Mesendoderm (in vitro differentiated cells): ENCODE data around the gene TRIM9.

Experiments used
- DNase-seq: peaks from one replicate; pipeline ENCODE4 v3.0.0; 2013
- H2AK5ac ChIP-seq: 2 replicates; pipeline ENCODE4 v1.6.1; 2013; ENCODE audit warnings: low read length, inconsistent platforms
- H2BK120ac ChIP-seq: 2 replicates; pipeline ENCODE4 v1.6.1; 2013; ENCODE audit warnings: low read depth, mild to moderate bottlenecking, low read length, moderate library complexity, mixed read lengths
- H2BK15ac ChIP-seq: replicated peaks from 2 replicates; pipeline ENCODE4 v1.6.1; 2013; ENCODE audit warnings: low read depth, mild to moderate bottlenecking, moderate library complexity
- H2BK5ac ChIP-seq: 2 replicates; pipeline ENCODE4 v1.6.1; 2013; ENCODE audit warnings: low read length, inconsistent platforms
- H3K18ac ChIP-seq: 2 replicates; pipeline ENCODE4 v1.6.1; 2013; ENCODE audit warnings: mild to moderate bottlenecking, low read length, mixed read lengths
- H3K23ac ChIP-seq: one replicate; pipeline ENCODE4 v1.6.1; 2013; ENCODE audit warnings: low read length
- H3K27ac ChIP-seq: 2 replicates; pipeline ENCODE4 v1.5.1; 2013; ENCODE audit warnings: low read depth, mild to moderate bottlenecking, inconsistent platforms, low read length, moderate library complexity
- H3K27me3 ChIP-seq: 2 replicates; pipeline ENCODE4 v1.6.1; 2013; ENCODE audit warnings: low read length, control low read depth, mild to moderate bottlenecking, inconsistent platforms; ENCODE audit not compliant: insufficient read depth, poor library complexity
- H3K36me3 ChIP-seq: 2 replicates; pipeline ENCODE4 v1.6.1; 2013; ENCODE audit warnings: low read length, inconsistent platforms; ENCODE audit not compliant: control insufficient read depth, insufficient read depth
- H3K4ac ChIP-seq: one replicate; pipeline ENCODE4 v1.6.1; 2013; ENCODE audit warnings: low read depth, mild to moderate bottlenecking, low read length, moderate library complexity
- H3K4me1 ChIP-seq: 2 replicates; pipeline ENCODE4 v1.6.1; 2013; ENCODE audit warnings: low read depth, low read length, inconsistent platforms; ENCODE audit not compliant: control insufficient read depth
- H3K4me2 ChIP-seq: 2 replicates; pipeline ENCODE4 v1.6.1; 2013; ENCODE audit warnings: low read length
- H3K4me3 ChIP-seq: 2 replicates; pipeline ENCODE4 v1.5.1; 2013; ENCODE audit warnings: mild to moderate bottlenecking, low read length
- H3K56ac ChIP-seq: one replicate; pipeline ENCODE4 v1.6.1; 2013; ENCODE audit warnings: low read length
- H3K79me1 ChIP-seq: 2 replicates; pipeline ENCODE4 v1.6.1; 2013; ENCODE audit warnings: low read length, inconsistent platforms
- H3K79me2 ChIP-seq: 2 replicates; pipeline ENCODE4 v1.6.1; 2013; ENCODE audit warnings: mild to moderate bottlenecking, low read length; ENCODE audit not compliant: control insufficient read depth, insufficient read depth
- H3K9ac ChIP-seq: 2 replicates; pipeline ENCODE4 v1.6.1; 2013; ENCODE audit warnings: low read length, inconsistent platforms
- H4K5ac ChIP-seq: one replicate; pipeline ENCODE4 v1.6.1; 2013; ENCODE audit warnings: low read length
- H4K8ac ChIP-seq: one replicate; pipeline ENCODE4 v1.6.1; 2013; ENCODE audit warnings: low read depth, mild to moderate bottlenecking, control low read depth, low read length, moderate library complexity
- WGBS: extraction: QIAGEN DNeasy Blood & Tissue Kit; methylation state at CpG from one replicate; pipeline ENCODE4 v1.1.7; 2013; ENCODE audit warnings: low lambda C conversion rate, missing lambda C conversion rate; ENCODE audit not compliant: insufficient coverage; ENCODE audit errors: extremely low coverage; 5-methylcytosine and 5-hydroxymethylcytosine counted together

TRIM9 gene

GRCh38 chr14:50947446-50947845 is 147.5 kb downstream of the TRIM9 start:
- no peak overlapping the region for H4K8ac ChIP-seq
- H3K4me2 ChIP-seq = no peak overlapping the region
- no peak overlapping the region for H2BK120ac ChIP-seq
- H3K9ac ChIP-seq = no peak overlapping the region
- no peaks in the 10 kb centered on the region for H3K79me2 ChIP-seq
- no peaks in the 10 kb centered on the region for H3K4me1 ChIP-seq
- no peak overlapping the region for H3K23ac ChIP-seq
- no peak overlapping the region for H3K27ac ChIP-seq
- no peaks in the 10 kb centered on the region for H3K27me3 ChIP-seq
- no peak overlapping the region for H3K4ac ChIP-seq
- H3K79me1 ChIP-seq = no peaks in the 10 kb centered on the region
- DNase-seq = no peak
- H2AK5ac ChIP-seq = no peak overlapping the region
- H2BK5ac ChIP-seq = no peak overlapping the region
- H3K4me3 ChIP-seq = no peak overlapping the region
- no peak overlapping the region for H4K5ac ChIP-seq
- H3K36me3 ChIP-seq = no peaks in the 10 kb centered on the region
- no peak overlapping the region for H3K56ac ChIP-seq
- H3K18ac ChIP-seq = no peak overlapping the region
- no CpG with 5 or more reads among the region's 4 CpGs for WGBS
- no peak overlapping the region for H2BK15ac ChIP-seq

DNA sequence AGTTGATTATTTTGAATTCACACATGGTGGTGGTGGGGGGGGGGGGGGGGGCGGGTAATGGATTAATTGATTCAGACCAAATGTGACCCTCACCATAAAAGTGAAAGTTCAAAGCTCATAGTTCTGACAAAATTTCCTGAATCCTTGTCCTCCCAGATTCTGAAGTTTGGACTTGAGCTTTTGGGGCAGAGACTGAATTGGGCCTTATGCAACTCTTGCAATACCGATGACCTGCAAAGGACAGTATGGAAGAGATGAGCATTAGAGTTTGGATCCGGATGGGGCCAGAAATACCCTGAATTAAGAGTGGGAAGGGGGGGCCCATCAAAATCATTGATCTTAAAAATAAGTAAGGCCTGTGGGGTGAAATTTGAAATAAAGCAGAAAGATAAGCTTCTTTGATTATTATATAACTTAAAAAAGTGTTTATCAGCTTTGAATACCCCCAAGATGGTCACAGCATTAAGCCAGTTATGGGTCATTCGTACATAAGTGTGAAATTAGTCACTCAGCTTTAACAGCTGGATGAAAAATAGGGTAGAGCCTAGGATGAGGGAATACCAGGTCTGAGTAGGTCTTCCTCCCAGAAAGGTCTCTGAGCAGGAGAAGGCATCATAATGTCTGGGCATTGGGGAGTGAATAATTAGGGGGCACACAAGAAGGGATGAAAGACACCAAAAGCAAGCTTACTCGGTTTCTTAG is 148.5 kb downstream of the TRIM9 start:
- H3K27ac ChIP-seq = no peak overlapping the region
- no peak overlapping the region for H2AK5ac ChIP-seq
- DNase-seq = no peak
- no peak overlapping the region for H4K8ac ChIP-seq
- no peaks in the 10 kb centered on the region for H3K27me3 ChIP-seq
- H3K9ac ChIP-seq = no peak overlapping the region
- H3K18ac ChIP-seq = no peak overlapping the region
- no peak overlapping the region for H2BK5ac ChIP-seq
- no peak overlapping the region for H4K5ac ChIP-seq
- H2BK120ac ChIP-seq = no peak overlapping the region
- no peaks in the 10 kb centered on the region for H3K4me1 ChIP-seq
- H3K79me2 ChIP-seq = no peaks in the 10 kb centered on the region
- no peaks in the 10 kb centered on the region for H3K79me1 ChIP-seq
- no peak overlapping the region for H2BK15ac ChIP-seq
- H3K23ac ChIP-seq = no peak overlapping the region
- no peak overlapping the region for H3K4ac ChIP-seq
- no peak overlapping the region for H3K56ac ChIP-seq
- H3K4me2 ChIP-seq = no peak overlapping the region
- WGBS = no CpG with 5 or more reads among the region's 5 CpGs
- H3K4me3 ChIP-seq = no peak overlapping the region
- H3K36me3 ChIP-seq = no peaks in the 10 kb centered on the region

DNA sequence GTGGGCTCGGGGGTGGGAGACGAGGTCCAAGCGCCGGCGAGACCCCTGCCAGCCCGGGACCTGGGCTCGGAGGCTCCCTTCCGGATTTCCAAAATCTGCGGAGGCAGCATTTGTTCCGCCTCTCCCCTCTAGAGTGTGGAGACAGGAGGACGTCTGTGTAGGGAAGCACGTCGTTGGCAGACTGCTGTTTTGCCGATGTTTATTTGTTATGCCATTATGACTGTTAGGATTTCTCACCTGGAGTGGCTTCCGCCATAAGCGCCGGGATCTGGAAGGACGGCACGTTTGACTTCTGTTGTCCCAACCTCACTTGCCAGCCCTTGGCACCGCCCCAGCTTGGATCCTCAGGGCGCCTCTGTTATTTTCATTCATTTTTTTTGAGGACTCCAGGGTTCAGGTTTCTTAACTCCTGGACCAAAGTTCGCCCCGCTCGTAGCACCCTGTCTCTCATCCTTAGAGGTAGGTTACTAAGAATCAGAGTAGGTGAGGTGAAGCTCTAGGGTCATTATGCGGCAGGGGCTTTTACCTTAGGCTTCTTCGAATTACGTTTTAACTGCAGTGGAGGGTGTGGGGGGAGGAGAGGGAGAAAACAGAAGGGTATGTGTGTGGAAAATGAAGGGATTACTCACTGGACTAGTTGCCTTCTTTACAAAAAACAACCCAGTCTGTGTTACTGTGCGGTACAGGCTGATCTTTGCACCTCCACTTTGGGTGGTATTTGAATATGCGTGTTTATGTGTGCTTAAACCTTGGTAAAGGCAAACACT is 150.1 kb downstream of the TRIM9 start:
- Histone ChIP-seq H3K18ac (peak overlapping the region; percentile 52), H3K23ac (no peak overlapping the region), H3K79me1 (no peaks in the 10 kb centered on the region), H2BK15ac (no peak overlapping the region), H3K4ac (no peak overlapping the region), H4K8ac (no peak overlapping the region), H2BK5ac (no peak overlapping the region), H2BK120ac (no peak overlapping the region), H3K27me3 (no peaks in the 10 kb centered on the region), H3K4me1 (no peaks in the 10 kb centered on the region), H3K9ac (peak overlapping the region; percentile 74), H3K27ac (peak overlapping the region; percentile 49), H3K79me2 (no peaks in the 10 kb centered on the region), H2AK5ac (no peak overlapping the region), H4K5ac (no peak overlapping the region), H3K4me2 (peak overlapping the region; percentile 91), H3K4me3 (peak overlapping the region; percentile 70), H3K36me3 (no peaks in the 10 kb centered on the region), H3K56ac (peak overlapping the region; percentile 88)
- DNase-seq = no peak
- WGBS = no CpG with 5 or more reads among the region's 29 CpGs

GRCh38 chr14:50943943-50944646 is 150.8 kb downstream of the TRIM9 start, which contains the start of gene PYGL:
TSS of gene PYGL (minus strand) at chr14:50944483. CDS start at chr14:50944403, 80 bp downstream.
- no peak within 1 kb of the TSS for H2BK120ac ChIP-seq
- peak within 1 kb of the TSS; percentile 49 for H3K27ac ChIP-seq
- no CpG with 5 or more reads among the region's 74 CpGs for WGBS
- H3K36me3 ChIP-seq = no peaks in the 10 kb centered on the region
- H2BK15ac ChIP-seq = no peak within 1 kb of the TSS
- H3K27me3 ChIP-seq = no peaks in the 10 kb centered on the region
- peak within 1 kb of the TSS; percentile 97 for H3K4me2 ChIP-seq
- peak within 1 kb of the TSS; percentile 66 for H3K23ac ChIP-seq
- peak within 1 kb of the TSS; percentile 94 for H3K56ac ChIP-seq
- peak within 1 kb of the TSS; percentile 59 for H2BK5ac ChIP-seq
- peak within 1 kb of the TSS; percentile 74 for H3K9ac ChIP-seq
- no peak within 1 kb of the TSS for H4K8ac ChIP-seq
- peak within 1 kb of the TSS; percentile 73 for H3K4me3 ChIP-seq
- peak; percentile 82 for DNase-seq
- no peak within 1 kb of the TSS for H2AK5ac ChIP-seq
- no peak within 1 kb of the TSS for H4K5ac ChIP-seq
- no peaks in the 10 kb centered on the region for H3K4me1 ChIP-seq
- no peak within 1 kb of the TSS for H3K4ac ChIP-seq
- H3K79me1 ChIP-seq = no peaks in the 10 kb centered on the region
- no peaks in the 10 kb centered on the region for H3K79me2 ChIP-seq
- H3K18ac ChIP-seq = peak within 1 kb of the TSS; percentile 52

DNA sequence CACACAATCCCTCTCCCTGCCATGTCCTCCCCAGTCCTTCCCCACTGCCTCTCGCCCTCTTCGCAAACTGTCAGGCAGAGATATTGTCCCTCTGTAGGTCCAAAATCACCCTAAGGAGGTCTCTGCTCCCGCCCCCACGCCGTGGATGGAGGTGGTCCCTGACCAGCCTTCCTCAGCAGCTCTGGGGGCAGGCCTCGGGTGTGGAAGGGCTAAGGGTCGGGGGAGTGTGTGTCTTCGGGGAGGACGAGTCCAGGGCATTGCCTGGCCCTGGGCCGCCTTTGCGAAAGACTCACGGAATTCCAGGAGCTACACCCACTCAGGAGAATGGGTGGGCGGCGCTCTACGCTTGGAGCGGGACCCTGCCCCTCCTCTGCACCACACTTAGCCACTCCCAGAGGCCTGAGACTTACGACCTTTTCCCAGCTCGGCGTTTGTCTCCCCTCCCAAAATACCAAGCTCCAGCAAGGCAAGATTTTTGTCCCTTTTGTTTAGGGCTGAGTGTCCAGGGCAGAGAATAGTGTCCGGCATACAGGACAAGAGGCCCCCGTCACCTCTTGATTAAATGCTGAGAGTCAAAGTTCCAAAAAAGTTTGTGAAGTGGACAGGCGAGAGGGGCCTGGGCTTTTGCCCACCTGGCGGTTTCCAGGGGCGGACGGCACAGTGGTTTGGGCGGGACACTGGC is 151.5 kb downstream of the TRIM9 start:
- Histone ChIP-seq H2BK15ac (no peak overlapping the region), H3K4me2 (peak overlapping the region; percentile 97), H3K79me2 (no peaks in the 10 kb centered on the region), H2AK5ac (no peak overlapping the region), H2BK5ac (no peak overlapping the region), H4K8ac (no peak overlapping the region), H2BK120ac (no peak overlapping the region), H3K79me1 (no peaks in the 10 kb centered on the region), H3K36me3 (no peaks in the 10 kb centered on the region), H3K23ac (peak overlapping the region; percentile 66), H3K27ac (peak overlapping the region; percentile 9), H3K4ac (no peak overlapping the region), H4K5ac (no peak overlapping the region), H3K4me3 (peak overlapping the region; percentile 73), H3K27me3 (no peaks in the 10 kb centered on the region), H3K4me1 (no peaks in the 10 kb centered on the region), H3K18ac (peak overlapping the region; percentile 3), H3K56ac (peak overlapping the region; percentile 94), H3K9ac (peak overlapping the region; percentile 74)
- no CpG with 5 or more reads among the region's 26 CpGs for WGBS
- peak; percentile 84 for DNase-seq
